CD4-positive, alpha-beta T cell treated with Interferon gamma for 1 hour (primary cell): ENCODE results near the gene SOCS2.
A peak's percentile ranks its signal among the peaks of the same experiment; 100 is the strongest.
"Not testable (repeated sequence)": the region's sequence is repeated elsewhere in the genome, so short reads cannot be mapped to it uniquely, and the experiment has no call there.

Source experiments
- DNase-seq: peaks from one replicate; pipeline ENCODE4 v3.0.0-alpha.2; 2020

SOCS2 gene

GRCh38 chr12:93571925-93572711 lies at the start of gene SOCS2:
SOCS2 (plus strand) TSS chr12:93572675; CDS start chr12:93572898, 223 bp downstream.
- peak; percentile 7 for DNase-seq

GRCh38 chr12:93524386-93525133 lies 47.9 kb upstream of the SOCS2 start:
- no peak for DNase-seq

GRCh38 chr12:93526786-93527428 lies 45.6 kb upstream of the SOCS2 start:
- DNase-seq = no peak

GRCh38 chr12:93530358-93530757 lies 42.1 kb upstream of the SOCS2 start:
- no peak for DNase-seq

- DNase-seq = no peak
These were observed 39.2 kb upstream of the SOCS2 start for GRCh38 chr12:93533310-93533709.

- no peak for DNase-seq
These were observed 36.2 kb upstream of the SOCS2 start for GRCh38 chr12:93536111-93536765.

- DNase-seq = no peak
These were observed 35.5 kb upstream of the SOCS2 start for GRCh38 chr12:93536766-93537488.

GRCh38 chr12:93537769-93538168 lies 34.7 kb upstream of the SOCS2 start:
- no peak for DNase-seq

GRCh38 chr12:93539821-93540220 lies 32.7 kb upstream of the SOCS2 start:
- no peak for DNase-seq

- no peak for DNase-seq
These were observed 32.0 kb upstream of the SOCS2 start for GRCh38 chr12:93540466-93540865.

GRCh38 chr12:93541578-93542225 lies 30.8 kb upstream of the SOCS2 start:
- no peak for DNase-seq

GRCh38 chr12:93547778-93548177 lies 24.7 kb upstream of the SOCS2 start:
- DNase-seq = no peak

GRCh38 chr12:93549174-93549573 lies 23.3 kb upstream of the SOCS2 start:
- DNase-seq = no peak

- no peak for DNase-seq
These were observed 21.5 kb upstream of the SOCS2 start for GRCh38 chr12:93550748-93551611.

GRCh38 chr12:93552427-93552826 lies 20.0 kb upstream of the SOCS2 start:
- no peak for DNase-seq

- DNase-seq = not testable (repeated sequence)
These were observed 14.6 kb upstream of the SOCS2 start for GRCh38 chr12:93557879-93558278.

GRCh38 chr12:93558685-93559084 lies 13.8 kb upstream of the SOCS2 start:
- not testable (repeated sequence) for DNase-seq

- no peak for DNase-seq
These were observed 8.5 kb upstream of the SOCS2 start for GRCh38 chr12:93563807-93564538.

GRCh38 chr12:93565760-93566159 lies 6.7 kb upstream of the SOCS2 start:
- DNase-seq = no peak

GRCh38 chr12:93567174-93567573 lies 5.3 kb upstream of the SOCS2 start:
- DNase-seq = no peak
